Dedifferentiated amniotic fluid mesenchymal stem cell (primary cell): Measurements from ENCODE around the gene SELP.
A peak's percentile ranks its signal among the peaks of the same experiment; 100 is the strongest.

Experiments
- DNase-seq: peaks from one replicate; pipeline ENCODE4 v3.0.0-alpha.2; 2016; ENCODE audit errors: extremely low spot score

The SELP gene

DNA sequence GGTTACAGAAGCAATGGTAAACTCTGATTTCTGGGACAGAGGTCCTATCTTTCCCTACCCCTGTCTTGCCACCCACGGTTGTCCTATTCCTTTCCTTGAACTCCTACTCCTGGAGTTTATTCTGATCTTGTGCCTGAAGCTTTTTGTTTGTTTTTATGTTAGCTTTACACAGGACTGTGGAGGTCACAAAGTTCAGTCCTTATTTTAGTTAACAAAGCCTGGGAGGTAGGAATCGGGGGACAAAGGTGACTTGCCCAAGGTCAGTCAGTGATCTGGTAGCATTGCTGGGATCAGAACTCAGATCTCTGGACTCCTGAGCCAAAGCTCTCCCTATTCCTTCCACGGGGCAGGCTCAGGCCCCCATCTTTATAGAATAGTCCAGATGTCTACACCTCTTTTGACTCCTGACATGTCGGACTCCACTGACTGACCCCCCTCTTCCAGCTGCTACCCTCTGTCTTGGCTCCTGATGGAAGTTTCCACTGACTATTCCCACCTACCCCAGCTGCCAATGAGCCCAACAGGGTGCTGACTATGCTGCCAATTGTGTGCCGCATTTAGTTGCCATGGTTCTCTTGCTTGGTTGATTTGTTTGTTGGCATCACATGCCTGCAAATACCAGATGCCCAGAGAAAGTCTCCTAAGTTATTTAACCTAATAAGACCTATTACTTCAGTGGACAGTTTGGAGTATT, 53.5 kb downstream of the SELP start:
- DNase-seq, result no peak

DNA sequence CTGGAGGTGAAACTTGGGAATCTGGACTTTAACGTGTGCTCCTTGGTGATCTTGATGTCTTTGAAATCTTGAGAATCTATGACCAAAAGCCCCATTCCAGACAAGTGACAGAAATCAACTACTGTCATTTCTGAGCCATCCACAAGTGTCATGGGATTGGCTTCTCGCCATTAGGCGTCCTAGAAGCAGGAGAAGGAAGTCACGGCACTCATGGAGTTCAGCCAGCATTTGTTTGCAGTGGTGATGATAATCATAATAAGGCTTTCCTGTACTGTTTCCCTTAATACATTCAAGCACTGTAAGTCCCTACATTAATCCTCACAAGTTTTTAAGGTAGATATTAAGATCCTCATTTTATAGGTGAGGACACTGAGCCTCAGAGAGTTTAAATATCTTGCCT, 55.6 kb downstream of the SELP start:
- no peak for DNase-seq

DNA sequence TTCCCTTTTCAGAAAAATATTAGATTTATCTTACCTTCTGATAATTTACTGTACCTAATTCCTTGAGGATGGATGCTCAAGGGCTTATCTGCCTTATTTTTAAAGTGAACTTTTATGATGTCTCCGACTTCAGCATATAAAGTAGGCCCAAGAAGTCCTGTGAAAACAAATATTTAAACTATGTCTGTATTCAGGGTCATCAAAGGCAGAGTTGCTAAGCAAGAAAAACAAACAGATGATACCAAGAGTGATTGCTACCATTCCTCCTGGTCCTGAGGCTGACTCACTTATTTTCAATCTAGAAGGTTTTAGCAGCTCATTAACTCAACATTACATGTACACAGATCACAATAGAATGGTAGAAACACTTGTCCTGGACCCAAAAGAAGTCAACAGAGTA, 57.7 kb downstream of the SELP start:
- DNase-seq, result no peak

DNA sequence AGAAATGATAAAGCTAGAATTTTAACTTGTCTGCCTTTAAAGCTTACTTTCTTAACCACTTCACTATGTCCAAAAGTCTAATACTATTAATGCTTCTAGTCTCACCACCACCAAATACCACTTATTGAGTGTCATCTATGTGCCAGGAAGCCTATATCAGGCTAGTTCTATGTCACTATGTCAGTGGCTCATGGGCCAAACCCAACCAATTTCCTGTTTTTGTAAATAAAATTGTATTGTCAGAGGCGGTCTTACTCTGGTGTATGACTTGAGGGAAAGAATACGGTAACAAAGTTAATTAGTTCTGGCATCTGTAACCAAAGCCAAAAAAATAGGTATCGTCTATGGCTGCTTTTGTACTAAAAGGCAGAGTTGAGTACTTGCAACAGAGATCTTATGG, 58.5 kb downstream of the SELP start:
- no peak for DNase-seq

DNA sequence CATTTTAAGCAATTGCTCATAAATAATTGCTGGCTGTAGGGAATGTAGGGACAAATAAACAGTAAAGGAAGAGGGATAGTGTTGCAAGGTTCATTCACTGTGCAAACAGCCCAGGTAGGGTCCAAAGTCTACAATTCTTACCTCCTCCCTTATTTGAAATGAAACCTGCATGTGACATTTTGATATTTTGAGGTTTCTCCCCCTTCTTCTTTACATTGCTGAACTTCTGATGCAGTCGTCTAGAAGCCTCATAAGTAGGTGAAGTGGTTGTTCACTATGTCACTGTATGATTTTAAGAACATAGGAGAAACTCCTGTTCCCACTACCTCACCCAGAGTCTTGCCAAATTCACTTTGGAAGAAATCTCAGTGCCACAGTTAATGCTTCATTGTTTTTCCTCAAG, 59.8 kb downstream of the SELP start:
- no peak for DNase-seq

DNA sequence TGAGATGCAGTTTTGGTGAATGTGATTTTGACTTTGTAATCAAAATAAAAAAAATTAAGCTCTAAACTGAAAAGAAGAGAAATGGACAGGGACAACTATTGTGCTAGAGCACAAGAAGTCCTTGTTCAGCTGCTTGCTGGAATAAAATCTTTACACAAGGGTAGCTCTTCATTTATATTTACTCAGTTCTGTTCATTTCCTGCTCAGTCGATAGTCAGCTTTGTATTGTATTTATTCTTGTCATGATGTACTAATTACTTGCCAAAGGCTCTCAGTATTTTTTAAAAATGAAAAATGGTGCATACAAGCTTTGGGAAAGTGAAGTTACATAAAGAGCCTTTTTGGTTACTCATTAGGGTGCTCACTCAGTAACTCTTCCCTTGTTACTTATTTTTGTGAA, 61.4 kb downstream of the SELP start:
- no peak for DNase-seq

DNA sequence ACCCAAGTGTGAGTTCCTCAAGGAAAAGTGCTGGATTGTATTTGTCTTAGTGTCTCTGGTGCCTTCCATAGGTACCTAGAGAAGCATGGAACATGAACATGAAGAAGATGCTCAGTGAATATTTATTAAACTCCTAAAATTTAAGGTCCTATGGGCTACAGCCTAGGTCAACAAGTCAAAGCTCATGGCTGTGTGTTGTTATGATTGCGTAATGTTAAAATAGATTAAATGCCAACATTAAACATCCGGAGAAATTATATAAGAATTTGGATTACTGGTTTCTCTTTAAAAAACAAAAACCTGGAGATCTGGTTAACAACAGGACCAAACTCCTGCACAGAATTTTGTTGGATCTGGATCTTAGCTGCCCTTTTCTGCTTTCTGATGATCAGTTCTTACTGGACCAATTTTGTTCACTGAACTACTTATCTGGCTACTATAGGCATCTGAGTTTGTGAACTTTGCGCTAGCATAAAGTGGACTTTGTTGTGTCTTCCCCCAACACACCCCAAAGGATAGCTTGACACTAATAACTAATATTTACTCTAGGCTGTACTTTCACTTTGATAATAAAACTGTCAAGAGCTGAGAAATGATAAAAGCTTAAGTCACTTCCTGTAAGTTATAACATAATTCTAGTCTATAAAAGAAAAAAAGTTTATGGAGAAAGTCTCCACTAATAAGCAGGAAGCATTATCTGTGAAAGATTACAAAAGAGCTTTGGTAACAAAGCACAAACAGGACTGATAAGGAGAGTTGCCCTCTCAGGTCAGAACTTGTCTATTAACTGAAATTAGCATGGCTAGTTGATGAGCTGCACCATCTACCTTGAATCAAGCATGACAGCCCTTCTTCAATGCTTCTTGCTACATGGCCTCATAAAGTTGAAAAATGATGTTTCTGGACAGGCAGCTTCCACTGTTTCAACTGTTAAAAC, 64.3 kb downstream of the SELP start:
- no peak for DNase-seq

DNA sequence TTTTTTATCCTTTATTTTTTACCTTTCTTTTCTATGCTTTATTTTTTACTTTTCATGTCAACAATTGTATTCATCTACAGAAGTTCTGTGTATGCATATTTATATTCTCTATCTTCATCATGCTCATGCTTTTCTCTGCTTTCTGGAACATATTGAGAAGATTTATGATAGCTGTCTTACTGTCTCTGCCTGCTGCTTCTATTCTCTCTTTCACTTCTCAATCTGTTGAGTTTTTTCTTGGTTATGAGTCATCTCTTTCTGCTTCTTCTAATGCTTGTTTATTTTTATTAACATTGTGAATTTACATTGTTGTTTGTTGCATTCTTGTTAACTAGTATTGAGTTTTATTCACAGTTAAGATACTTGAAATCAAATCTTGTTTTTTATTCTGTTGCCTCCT, 66.3 kb downstream of the SELP start:
- DNase-seq, result no peak

DNA sequence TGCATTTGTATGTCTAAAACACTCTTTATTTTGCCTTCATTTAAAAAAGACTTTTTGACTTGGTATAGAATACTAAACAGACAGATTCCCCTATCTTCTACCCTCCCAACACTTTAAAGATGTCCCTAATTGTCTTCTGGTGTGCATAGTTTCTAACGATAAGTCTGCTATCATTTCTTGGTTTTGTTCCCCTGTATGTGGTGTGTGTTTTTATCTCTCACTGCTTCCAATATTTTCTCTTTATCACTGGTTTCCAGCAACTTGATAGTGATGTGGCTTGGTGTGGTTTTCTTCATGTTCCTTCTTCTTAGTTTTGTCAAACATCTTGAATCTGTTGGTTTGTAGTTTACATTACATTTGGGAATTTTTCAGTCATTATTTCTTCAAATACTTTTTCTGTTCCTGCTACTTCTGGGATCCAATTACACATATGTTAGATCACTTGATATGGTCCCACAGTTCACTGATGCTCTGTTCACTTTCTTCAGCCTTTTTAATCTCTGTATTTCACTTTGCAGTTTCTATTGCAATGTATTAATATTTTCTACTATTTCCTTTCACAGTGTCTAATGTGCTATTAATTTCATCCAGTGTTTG, 66.8 kb downstream of the SELP start:
- no peak for DNase-seq

DNA sequence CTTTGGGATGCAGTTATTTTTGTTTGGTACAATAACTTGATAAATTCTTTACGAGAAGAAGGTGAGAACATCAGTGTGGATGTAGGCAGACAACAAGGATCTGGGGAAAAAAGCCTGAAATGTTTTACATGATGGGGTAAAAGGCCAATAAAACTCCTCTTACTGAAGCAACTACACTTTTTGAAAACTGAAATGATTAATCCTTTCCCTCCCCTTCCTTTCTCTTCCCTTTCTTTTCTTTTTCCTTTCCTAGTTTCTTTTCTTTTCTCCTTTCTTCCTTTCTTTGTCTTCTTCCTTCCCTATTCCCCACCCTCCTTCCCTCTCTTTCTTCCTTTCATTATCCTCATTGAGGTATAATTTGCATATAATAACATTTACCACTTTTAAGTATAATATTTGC, 68.2 kb downstream of the SELP start:
- no peak for DNase-seq

DNA sequence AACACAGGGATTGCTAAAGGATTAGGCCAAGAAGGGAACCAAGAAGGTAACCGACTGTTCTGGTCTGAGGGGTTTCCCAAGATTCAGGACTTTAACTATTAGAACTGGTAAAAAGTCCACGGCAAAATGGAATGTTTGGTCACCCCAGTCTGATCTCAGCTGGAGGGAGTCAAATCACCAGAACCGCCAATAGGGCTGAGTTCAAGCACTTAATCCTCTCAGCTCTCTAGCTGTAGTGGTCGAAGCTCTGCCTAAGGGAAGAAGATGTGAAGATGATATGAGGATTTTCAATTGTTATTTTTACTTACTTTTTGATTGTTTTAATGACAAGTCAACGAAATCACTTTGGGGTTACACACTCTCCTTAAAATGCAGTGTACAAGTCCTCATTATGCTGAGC, 72.8 kb downstream of the SELP start:
- no peak for DNase-seq

DNA sequence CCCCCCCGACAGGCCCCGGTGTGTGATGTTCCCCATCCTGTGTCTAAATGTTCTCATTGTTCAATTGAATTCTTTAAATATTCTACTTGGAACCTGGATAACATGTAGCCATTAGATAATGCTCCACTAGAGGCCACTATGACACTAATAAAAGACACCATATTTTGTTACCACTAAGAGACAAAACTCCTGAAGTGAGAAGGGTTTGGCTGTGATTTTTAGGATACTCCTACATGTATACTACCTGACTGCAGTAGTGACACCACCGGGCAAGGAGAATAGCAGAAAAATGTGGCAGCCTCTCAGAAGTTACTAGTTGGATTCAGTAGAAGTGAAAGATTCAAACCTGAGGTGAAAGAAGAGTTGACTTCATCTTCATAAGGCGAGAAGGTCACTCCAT, 79.6 kb downstream of the SELP start:
- peak; percentile 21 for DNase-seq

DNA sequence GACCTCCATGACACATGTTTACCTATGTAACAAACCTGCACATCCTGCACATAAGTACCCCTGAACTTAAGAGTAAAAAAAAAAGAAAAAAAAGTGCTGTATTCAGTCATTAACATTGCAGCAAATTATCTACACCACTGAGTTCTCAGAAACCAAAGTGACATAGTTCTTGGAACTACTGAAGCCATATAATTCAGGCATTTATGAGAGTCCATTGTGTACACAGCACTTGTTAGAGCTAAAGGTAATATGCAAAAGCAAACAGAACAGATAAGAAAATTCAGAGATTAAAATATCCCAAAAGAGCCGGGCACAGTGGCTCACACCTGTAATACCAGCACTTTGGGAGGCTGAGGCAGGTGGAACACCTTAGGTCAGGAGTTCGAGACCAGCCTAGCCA, 81.6 kb downstream of the SELP start:
- no peak for DNase-seq

DNA sequence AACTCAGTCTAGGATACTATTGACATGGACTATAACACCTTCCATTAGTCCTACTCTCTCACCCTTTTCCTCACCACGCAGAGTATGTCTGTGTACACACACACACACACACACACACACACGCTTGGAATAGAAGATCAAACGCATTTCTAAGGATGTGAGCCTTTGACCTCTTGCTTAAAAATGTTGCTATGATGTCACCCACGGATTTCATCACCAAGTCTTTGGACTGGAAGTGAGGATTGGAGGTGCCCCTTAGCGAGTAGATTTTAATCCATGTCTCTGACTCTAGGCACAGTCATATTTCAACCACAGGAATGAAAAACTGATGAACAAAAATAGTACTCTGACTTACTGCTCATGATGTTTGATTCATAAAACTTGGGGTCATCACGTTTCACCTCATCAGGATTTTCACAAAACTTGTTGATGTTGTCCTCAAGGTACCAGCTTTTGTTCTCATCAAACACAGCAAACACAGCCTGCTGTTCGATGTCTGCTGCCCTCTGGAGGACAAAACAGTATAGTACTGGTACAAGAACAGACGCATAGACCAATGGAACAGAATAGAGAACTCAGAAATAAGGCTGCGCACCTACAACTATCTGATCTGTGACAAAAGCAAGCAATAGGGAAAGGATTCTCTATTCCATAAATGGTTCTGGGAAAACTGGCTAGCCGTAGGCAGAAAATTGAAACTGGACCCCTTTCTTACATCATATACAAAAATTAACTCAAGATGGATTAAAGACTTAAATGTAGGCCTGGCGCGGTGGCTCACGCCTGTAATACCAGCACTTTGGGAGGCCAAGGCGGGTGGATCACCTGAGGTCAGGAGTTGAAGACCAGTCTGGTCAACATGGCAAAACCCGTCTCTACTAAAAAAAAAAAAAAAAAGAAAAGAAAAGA, 83.6 kb downstream of the SELP start:
- peak; percentile 80 for DNase-seq

DNA sequence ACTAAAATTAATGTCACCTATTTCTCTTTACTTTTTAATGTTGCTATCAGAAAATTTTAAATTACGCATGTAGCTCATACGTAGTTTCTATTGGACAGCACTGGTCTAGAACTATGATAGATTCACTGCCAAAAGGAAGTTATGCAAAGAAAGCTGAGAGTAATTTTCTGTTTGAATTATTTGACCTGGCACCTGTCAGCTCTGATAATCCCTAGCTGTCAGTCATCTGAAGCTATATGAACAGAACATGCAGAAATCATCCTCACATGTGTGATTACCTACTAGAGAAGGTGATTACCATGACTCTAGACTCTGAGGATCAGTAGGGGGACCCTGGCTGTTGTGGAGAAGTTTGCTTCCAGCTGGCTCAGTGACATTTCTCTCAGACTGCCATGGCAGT, 84.5 kb downstream of the SELP start:
- no peak for DNase-seq

DNA sequence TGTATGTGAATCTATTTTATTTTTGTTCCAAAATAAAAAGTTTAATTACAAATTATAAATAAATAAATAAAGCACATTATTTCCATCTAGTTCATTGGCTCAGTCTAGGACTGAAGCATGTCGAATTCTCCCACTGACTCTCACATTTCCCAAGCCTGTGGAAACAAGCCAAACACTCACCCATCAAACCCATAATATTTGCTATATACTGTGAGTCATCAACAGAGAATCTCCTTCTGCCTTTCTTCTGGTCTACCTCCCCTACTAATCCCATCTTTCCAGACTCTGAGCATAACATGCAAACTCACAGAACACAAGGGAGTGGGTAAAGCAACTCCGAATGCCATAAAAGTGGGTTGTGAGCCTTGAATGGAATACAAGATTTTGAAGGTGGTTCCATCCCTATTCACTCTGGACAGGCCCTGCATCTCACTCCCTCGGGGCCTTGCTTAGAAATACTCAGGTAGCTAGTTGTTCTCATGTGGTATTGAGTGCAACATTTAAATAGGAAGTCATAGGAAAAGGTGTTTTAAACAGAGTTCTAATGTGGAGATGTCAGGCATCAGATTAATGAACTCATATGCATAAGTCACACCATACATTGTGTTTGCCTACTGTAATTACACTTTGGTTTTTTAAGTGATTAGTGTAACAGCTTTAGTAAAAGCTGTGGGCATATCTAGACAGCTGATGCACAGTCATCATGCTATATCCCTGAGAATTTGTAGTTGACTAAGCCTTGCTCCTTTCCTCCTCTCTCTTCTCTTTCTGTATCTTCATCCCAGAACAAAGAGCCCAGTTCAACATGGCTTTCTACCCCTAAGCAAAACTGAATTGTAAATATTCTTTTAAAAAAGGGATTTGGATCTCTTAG, 90.7 kb downstream of the SELP start:
- DNase-seq, result no peak
